HEK293T (cell line): Measurements from ENCODE around the gene GON7.

Experiments
- CTBP1 ChIP-seq: fragments of 450-650 bp; IDR thresholded peaks from 2 replicates; pipeline ENCODE4 v1.6.1; 2016; ENCODE audit warnings: borderline replicate concordance
- HDGF ChIP-seq: fragments of 450-650 bp; IDR thresholded peaks from 2 replicates; pipeline ENCODE4 v1.6.1; 2017; ENCODE audit warnings: antibody characterized with exemption, borderline replicate concordance
- NFRKB ChIP-seq: fragments of 450-650 bp; IDR thresholded peaks from 2 replicates; pipeline ENCODE4 v1.6.1; 2016; ENCODE audit warnings: mild to moderate bottlenecking, moderate library complexity
- SP1 ChIP-seq: fragments of 450-650 bp; IDR thresholded peaks from 2 replicates; pipeline ENCODE4 v1.6.1; 2017
- SUZ12 ChIP-seq: fragments of 450-650 bp; IDR thresholded peaks from 2 replicates; pipeline ENCODE4 v1.6.1; 2016; ENCODE audit warnings: mild to moderate bottlenecking
- TARDBP ChIP-seq: fragments of 450-650 bp; IDR thresholded peaks from 2 replicates; pipeline ENCODE4 v1.6.1; 2016

DNA sequence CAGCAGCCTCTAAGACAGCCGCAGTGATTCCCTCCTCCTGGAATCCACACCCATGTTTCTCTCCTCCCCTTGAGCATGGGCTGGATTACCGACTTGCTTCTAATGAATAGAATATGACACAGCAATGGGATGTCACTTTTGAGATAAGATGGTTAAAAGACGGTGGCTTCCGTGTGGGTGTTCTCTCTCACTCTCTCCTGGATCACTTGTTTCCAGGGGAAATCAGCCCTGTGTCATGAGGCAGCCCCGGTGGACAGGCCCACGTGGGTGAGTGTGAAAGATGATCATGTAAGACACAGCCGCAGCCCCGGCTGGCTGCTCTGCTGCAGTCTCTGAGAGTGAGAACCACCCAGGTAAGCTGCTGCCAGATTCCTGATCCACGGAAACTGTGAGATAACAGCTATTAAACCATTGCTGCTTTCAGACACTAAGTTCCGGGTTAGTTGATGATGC lies 32.9 kb downstream of the GON7 start:
- no peak for TF ChIP-seq CTBP1
- TF ChIP-seq SUZ12 = no peak
- TF ChIP-seq TARDBP = no peak
- no peak for TF ChIP-seq HDGF
- no peak for TF ChIP-seq NFRKB
- TF ChIP-seq SP1 = no peak
